H1 (cell line): ENCODE data around the gene SLC37A1. TPM values are rescaled to one million over a fixed set of nuclear protein-coding genes. Genes with fewer than 3 reads are reported as not detected.

ENCODE experiments used
- CTCF ChIA-PET: fragments of 300-600 bp; sonication (Branson Sonifier 250); formaldehyde crosslinking; loops from one replicate; lab custom pipeline; 2021; ENCODE audit not compliant: partially characterized antibody; lab: Charles Lee
- POLR2A ChIA-PET: fragments of 300-600 bp; sonication (Branson Sonifier 250); formaldehyde crosslinking; loops from one replicate; lab custom pipeline; 2021; ENCODE audit warnings: inconsistent platforms; ENCODE audit not compliant: partially characterized antibody; lab: Charles Lee
- DNase-seq, 2 experiments: peaks; one replicate each; pipeline versions ENCODE4 v3.0.0 to v3.0.0-alpha.2; 2010 to 2022; ENCODE audit warnings: low spot score in 2 of 2, low read depth in 1 of 2, mixed read lengths in 1 of 2
- FAIRE-seq: peaks from 2 replicates; lab custom pipeline; 2011; peaks lifted over from hg19 to GRCh38; lab: Jason Lieb, UNC
- H2AFZ ChIP-seq: 2 replicates; pipeline ENCODE4 v1.8.1; 2012; ENCODE audit warnings: low read length, inconsistent platforms
- H2AK5ac ChIP-seq: 2 replicates; pipeline ENCODE4 v1.6.1; 2013; ENCODE audit warnings: low read depth, low read length
- H2BK120ac ChIP-seq: replicated peaks from 2 replicates; pipeline ENCODE3; 2013; ENCODE audit warnings: low read depth, low read length, inconsistent platforms
- H2BK12ac ChIP-seq: 2 replicates; pipeline ENCODE4 v1.6.1; 2013; ENCODE audit warnings: low read depth, low read length
- H2BK15ac ChIP-seq: 2 replicates; pipeline ENCODE4 v1.6.1; 2013; ENCODE audit warnings: low read length
- H2BK20ac ChIP-seq: 2 replicates; pipeline ENCODE4 v1.6.1; 2013; ENCODE audit warnings: low read length
- H2BK5ac ChIP-seq: 2 replicates; pipeline ENCODE4 v1.6.1; 2013; ENCODE audit warnings: low read depth, low read length
- H3K14ac ChIP-seq: 2 replicates; pipeline ENCODE4 v1.6.1; 2013; ENCODE audit warnings: inconsistent platforms; ENCODE audit not compliant: insufficient read length
- H3K18ac ChIP-seq: 2 replicates; pipeline ENCODE4 v1.6.1; 2013; ENCODE audit warnings: low read length; ENCODE audit errors: extremely low read depth
- H3K23ac ChIP-seq: 2 replicates; pipeline ENCODE4 v1.6.1; 2013; ENCODE audit warnings: inconsistent platforms; ENCODE audit not compliant: insufficient read length
- H3K23me2 ChIP-seq: 2 replicates; pipeline ENCODE4 v1.6.1; 2013; ENCODE audit warnings: low read depth, low read length
- H3K27ac ChIP-seq: 2 replicates; pipeline ENCODE4 v1.6.1; 2011; ENCODE audit warnings: low read depth, low read length, inconsistent platforms
- H3K27me3 ChIP-seq, 4 experiments: replicated peaks in 1 of 4; 1 replicate in 1 of 4; 2 replicates in 3 of 4; pipeline versions ENCODE4 v1.6.1 to v1.8.1; 2011 to 2013; ENCODE audit warnings: low read length in 3 of 4, mild to moderate bottlenecking in 3 of 4, inconsistent platforms in 2 of 4, mixed read lengths in 2 of 4, moderate library complexity in 1 of 4; ENCODE audit not compliant: control insufficient read depth in 3 of 4, insufficient read depth in 3 of 4; ENCODE audit errors: extremely low read depth in 1 of 4
- H3K36me3 ChIP-seq, 4 experiments: 2 replicates each; pipeline versions ENCODE4 v1.6.1 to v1.8.1; 2011 to 2013; ENCODE audit warnings: mild to moderate bottlenecking in 4 of 4, low read length in 3 of 4, moderate library complexity in 2 of 4, control low read depth in 1 of 4, inconsistent platforms in 1 of 4; ENCODE audit not compliant: insufficient read depth in 4 of 4, control insufficient read depth in 2 of 4
- H3K4ac ChIP-seq: replicated peaks from 2 replicates; pipeline ENCODE3; 2013; ENCODE audit warnings: low read length, low read depth, mixed read lengths, inconsistent platforms; ENCODE audit not compliant: insufficient read length
- H3K4me1 ChIP-seq, 4 experiments: replicated peaks in 1 of 4; 1 replicate in 1 of 4; 2 replicates in 3 of 4; pipeline versions ENCODE4 v1.6.1 to v1.8.1; 2011 to 2013; ENCODE audit warnings: low read length in 3 of 4, inconsistent platforms in 2 of 4, mixed read lengths in 1 of 4; ENCODE audit not compliant: insufficient read depth in 4 of 4, control insufficient read depth in 3 of 4
- H3K4me2 ChIP-seq, 2 experiments: 2 replicates each; pipeline versions ENCODE4 v1.6.1 to v1.8.1; 2011 to 2013; ENCODE audit warnings: low read depth in 2 of 2, low read length in 2 of 2, control low read depth in 1 of 2, inconsistent platforms in 1 of 2, mild to moderate bottlenecking in 1 of 2; ENCODE audit not compliant: insufficient read depth in 1 of 2
- H3K4me3 ChIP-seq, 4 experiments: fragments of 200-600, 300-600 bp in 1 of 4; sonication (generic), shearing (Covaris generic), sonication (Bioruptor Twin) in 1 of 4; 2 replicates each; pipeline versions ENCODE4 v1.5.1 to v1.8.1; 2011 to 2016; ENCODE audit warnings: low read length in 4 of 4, low read depth in 3 of 4, control low read depth in 2 of 4, inconsistent platforms in 2 of 4, mild to moderate bottlenecking in 2 of 4, mixed read lengths in 1 of 4, moderate library complexity in 1 of 4; ENCODE audit not compliant: insufficient read depth in 2 of 4; ENCODE audit errors: extremely low read depth in 1 of 4
- H3K56ac ChIP-seq: replicated peaks from 2 replicates; pipeline ENCODE3; 2013; ENCODE audit warnings: low read depth, mild to moderate bottlenecking, mixed read lengths, low read length, inconsistent platforms; ENCODE audit not compliant: insufficient read length
- H3K79me1 ChIP-seq: 2 replicates; pipeline ENCODE4 v1.6.1; 2013; ENCODE audit warnings: low read depth, low read length, control low read depth
- H3K79me2 ChIP-seq, 2 experiments: 2 replicates each; pipeline versions ENCODE4 v1.6.1 to v1.8.1; 2012 to 2013; ENCODE audit warnings: low read length in 2 of 2, mild to moderate bottlenecking in 2 of 2, inconsistent platforms in 1 of 2; ENCODE audit not compliant: insufficient read depth in 2 of 2, control insufficient read depth in 1 of 2
- H3K9ac ChIP-seq, 4 experiments: replicated peaks in 1 of 4; 1 replicate in 1 of 4; 2 replicates in 3 of 4; pipeline versions ENCODE4 v1.6.1 to v1.8.1; 2011 to 2013; ENCODE audit warnings: low read depth in 3 of 4, low read length in 3 of 4, control low read depth in 2 of 4, mild to moderate bottlenecking in 2 of 4, moderate library complexity in 2 of 4, inconsistent platforms in 1 of 4; ENCODE audit errors: extremely low read depth in 1 of 4
- H3K9me3 ChIP-seq, 2 experiments: 2 replicates each; pipeline versions ENCODE4 v1.6.1 to v1.8.1; 2012 to 2013; ENCODE audit warnings: mild to moderate bottlenecking in 2 of 2, moderate library complexity in 2 of 2, control low read depth in 1 of 2, inconsistent platforms in 1 of 2, low read depth in 1 of 2, low read length in 1 of 2, mixed read lengths in 1 of 2; ENCODE audit not compliant: insufficient read depth in 2 of 2
- H4K20me1 ChIP-seq, 2 experiments: replicated peaks in 1 of 2; 2 replicates each; pipeline versions ENCODE3 to v1.8.1; 2011 to 2013; ENCODE audit warnings: inconsistent platforms in 2 of 2, low read length in 2 of 2, mild to moderate bottlenecking in 1 of 2; ENCODE audit not compliant: insufficient read depth in 2 of 2, control insufficient read depth in 1 of 2
- H4K5ac ChIP-seq: 2 replicates; pipeline ENCODE4 v1.6.1; 2013; ENCODE audit warnings: low read length, low read depth, mixed read lengths, inconsistent platforms; ENCODE audit not compliant: insufficient read length
- H4K8ac ChIP-seq: 2 replicates; pipeline ENCODE4 v1.8.0; 2013; ENCODE audit warnings: mild to moderate bottlenecking, moderate library complexity, low read length, inconsistent platforms; ENCODE audit not compliant: insufficient read depth; ENCODE audit errors: extremely low read depth
- H4K91ac ChIP-seq: replicated peaks from 2 replicates; pipeline ENCODE3; 2013; ENCODE audit warnings: low read length, mixed read lengths, inconsistent platforms; ENCODE audit not compliant: insufficient read length
- BACH1 ChIP-seq: IDR thresholded peaks from 2 replicates; pipeline ENCODE4 v1.6.1; 2012; ENCODE audit warnings: low read length, improper control_type of control experiment
- BCL11A ChIP-seq, 2 experiments: IDR thresholded peaks; one replicate each; pipeline ENCODE4 v1.6.1; 2011; ENCODE audit warnings: low read depth in 2 of 2, low read length in 2 of 2, mild to moderate bottlenecking in 2 of 2
- CBX5 ChIP-seq: fragments of 300-800, 300-1000 bp; sonication (generic); IDR thresholded peaks from 2 replicates; pipeline ENCODE4 v1.7.1; 2016; ENCODE audit warnings: antibody characterized with exemption, low read length, low read depth
- CBX8 ChIP-seq: fragments of 300-800, 300-1000 bp; sonication (generic); IDR thresholded peaks from 2 replicates; pipeline ENCODE4 v1.7.1; 2016; ENCODE audit warnings: low read depth, low read length, borderline replicate concordance
- EGR1 ChIP-seq: IDR thresholded peaks from 2 replicates; pipeline ENCODE4 v1.6.1; 2011; ENCODE audit warnings: low read depth, low read length, borderline replicate concordance
- HDAC2 ChIP-seq, 2 experiments: fragments of 300-600 bp in 1 of 2; sonication (generic) in 1 of 2; IDR thresholded peaks; 2 replicates each; pipeline ENCODE4 v1.6.1; 2011 to 2012; ENCODE audit warnings: low read depth in 2 of 2, low read length in 2 of 2, mild to moderate bottlenecking in 2 of 2, moderate library complexity in 2 of 2, borderline replicate concordance in 1 of 2, inconsistent platforms in 1 of 2
- HDAC6 ChIP-seq: IDR thresholded peaks from one replicate; pipeline ENCODE4 v1.7.1; 2012; ENCODE audit warnings: low read depth, mild to moderate bottlenecking, inconsistent platforms, low read length, moderate library complexity
- JUN ChIP-seq: IDR thresholded peaks from 2 replicates; pipeline ENCODE4 v1.6.1; 2011; ENCODE audit warnings: low read depth, mild to moderate bottlenecking, improper control_type of control experiment, low read length
- JUND ChIP-seq: IDR thresholded peaks from 2 replicates; pipeline ENCODE4 v1.6.1; 2011; ENCODE audit warnings: mild to moderate bottlenecking, improper control_type of control experiment, low read length
- RAD21 ChIP-seq, 2 experiments: IDR thresholded peaks in 1 of 2; conservative IDR thresholded peaks in 1 of 2; 2 replicates each; pipeline ENCODE4 v1.6.1; 2011; ENCODE audit warnings: low read depth in 2 of 2, low read length in 2 of 2, improper control_type of control experiment in 1 of 2, inconsistent platforms in 1 of 2, mild to moderate bottlenecking in 1 of 2, moderate library complexity in 1 of 2
- SP1 ChIP-seq: IDR thresholded peaks from 2 replicates; pipeline ENCODE4 v1.6.1; 2011; ENCODE audit warnings: low read depth, low read length
- SRF ChIP-seq: IDR thresholded peaks from 2 replicates; pipeline ENCODE4 v1.6.1; 2011; ENCODE audit warnings: mild to moderate bottlenecking, low read depth, low read length, moderate library complexity
- TAF1 ChIP-seq: IDR thresholded peaks from 2 replicates; pipeline ENCODE4 v1.6.1; 2011; ENCODE audit warnings: mild to moderate bottlenecking, low read depth, low read length
- TCF12 ChIP-seq: IDR thresholded peaks from 2 replicates; pipeline ENCODE4 v1.6.1; 2011; ENCODE audit warnings: low read depth, mild to moderate bottlenecking, low read length
- YY1 ChIP-seq: IDR thresholded peaks from 2 replicates; pipeline ENCODE4 v1.6.1; 2011; ENCODE audit warnings: low read depth, mild to moderate bottlenecking, low read length
- WGBS, 2 experiments: shearing (Covaris generic) in 1 of 2; methylation state at CpG; one replicate each; pipeline versions ENCODE4 v1.1.6 to v1.1.7; 2013 to 2015; ENCODE audit warnings: low lambda C conversion rate in 2 of 2, mixed read lengths in 2 of 2, inconsistent platforms in 1 of 2, low coverage in 1 of 2, missing lambda C conversion rate in 1 of 2; ENCODE audit not compliant: insufficient replicate concordance in 2 of 2, insufficient coverage in 1 of 2, insufficient read length in 1 of 2; ENCODE audit errors: extremely low coverage in 1 of 2, missing lambda C conversion rate in 1 of 2; 5-methylcytosine and 5-hydroxymethylcytosine counted together
- polyA plus RNA-seq, 7 experiments: library from polyadenylated mRNA; depleted of rRNA in 3 of 7; stranded (reverse) in 5 of 7; unstranded in 2 of 7; fragments of >200 nt in 5 of 7; fragments of 200-250 nt in 2 of 7; gene quantifications; 1 replicate in 5 of 7; 2 replicates in 1 of 7; 4 replicates in 1 of 7; pipeline versions ENCODE4 v1.2.1 to v1.2.3, GENCODE V29; 2011 to 2013; ENCODE audit warnings: missing spikeins in 2 of 7, mixed read lengths in 2 of 7
- total RNA-seq: library from RNA; stranded (reverse); fragmentation: NEBNext Ultra II Directional; extraction: Animal tissue kit (Norgen Biotek cat#: 25700); gene quantifications from 2 replicates; pipeline ENCODE4 v1.2.1, GENCODE V29; 2021

Gene SLC37A1
- total and polyA plus RNA-seq, 2 of the 8 experiments (the other 6 are each of a cell fraction or from before 2014, with no cell fraction given): 15.6 to 30.9 TPM

DNA sequence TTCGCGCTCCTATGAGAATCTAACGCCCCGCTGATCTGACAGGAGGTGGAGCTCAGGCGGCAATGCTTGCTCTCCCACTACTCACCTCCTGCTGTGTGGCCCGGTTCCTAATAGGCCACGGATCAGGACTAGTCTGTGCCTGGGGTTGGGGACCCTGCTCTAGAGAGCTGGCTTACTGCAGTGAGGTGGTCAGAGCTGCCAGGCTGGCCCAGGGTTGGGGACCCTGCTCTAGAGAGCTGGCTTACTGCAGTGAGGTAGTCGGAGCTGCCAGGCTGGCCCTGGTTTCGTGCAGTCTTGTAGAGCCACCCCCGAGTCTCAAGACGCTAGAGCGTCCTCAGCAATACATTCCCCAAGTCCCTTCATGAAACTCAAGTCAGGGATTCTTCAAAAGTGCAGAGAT lies 27.5 kb downstream of the SLC37A1 start:
- Histone ChIP-seq H2BK12ac (no peak overlapping the region), H3K79me2 (no peaks in the 10 kb centered on the region), H4K5ac (no peak overlapping the region), H3K9me3 (no peaks in the 10 kb centered on the region), H2BK15ac (no peak overlapping the region), H2BK120ac (no peak overlapping the region), H3K18ac (no peak overlapping the region), H3K4me2 (no peak overlapping the region), H3K79me1 (no peaks in the 10 kb centered on the region), H3K4me3 (no peak overlapping the region), H3K23ac (no peak overlapping the region), H2BK5ac (no peak overlapping the region), H2BK20ac (no peak overlapping the region), H3K36me3 (peaks cover 0 to 4% (median 1%) of the 10 kb centered on the region in 4 experiments; a peak in 5 of 8 replicates), H2AFZ (no peak overlapping the region), H4K8ac (no peak overlapping the region), H3K9ac (no peak overlapping the region), H4K20me1 (no peaks in the 10 kb centered on the region), H3K14ac (no peak overlapping the region), H2AK5ac (no peak overlapping the region), H4K91ac (no peak overlapping the region), H3K56ac (no peak overlapping the region), H3K4me1 (no peaks in the 10 kb centered on the region; a peak in 1 of 7 replicates), H3K4ac (no peak overlapping the region), H3K23me2 (no peaks in the 10 kb centered on the region), H3K27ac (no peak overlapping the region), H3K27me3 (no peaks in the 10 kb centered on the region)
- FAIRE-seq (no peak), DNase-seq (no peak)
- POLR2A ChIA-PET: no interaction called here
- CTCF ChIA-PET: interaction anchor here (0.7 to 1.3 kb wide), 3 partner anchors 11 to 360 kb away, joined by 3 to 4 read pairs (median 3); no protein-coding TSS in a partner anchor
- 89% methylated on average over 12 of the region's 12 CpGs; no CpG with 5 or more reads in 1 of the 2 experiments for WGBS, 2 experiments
- TF ChIP-seq CBX5: no peak
- no peak for TF ChIP-seq RAD21 (IDR thresholded peaks at IDR 0.05 in 1 of 2, conservative IDR thresholded peaks at IDR 0.05 in 1 of 2; ENCODE audit: low read depth in 2 of 2, low read length in 2 of 2)
- TF ChIP-seq SRF: no peak
- no peak for TF ChIP-seq HDAC2 (IDR thresholded peaks at IDR 0.05; ENCODE audit: borderline replicate concordance in 1 of 2, low read depth in 2 of 2, low read length in 2 of 2)
- no peak for TF ChIP-seq BACH1
- no peak for TF ChIP-seq JUND
- TF ChIP-seq CBX8: no peak
- TF ChIP-seq YY1: no peak
- no peak for TF ChIP-seq TAF1
- no peak for TF ChIP-seq JUN
- TF ChIP-seq BCL11A (IDR thresholded peaks at IDR 0.05; ENCODE audit: low read depth in 2 of 2, low read length in 2 of 2): no peak
- TF ChIP-seq HDAC6: no peak
- no peak for TF ChIP-seq SP1
- TF ChIP-seq EGR1: no peak
- TF ChIP-seq TCF12: no peak
